VCaP (cell line): ENCODE measurements around the gene TRPM2.

Experiments
- H3K27ac ChIP-seq: fragments of 450-650 bp; 2 replicates; pipeline ENCODE4 v1.5.1; 2017
- TF ChIP-seq, protein P1 (sequence below): fragments of 450-650 bp; conservative IDR thresholded peaks from 2 replicates; pipeline ENCODE4 v1.5.1; 2017; ENCODE audit warnings: mild to moderate bottlenecking, moderate library complexity

TRPM2 gene

DNA sequence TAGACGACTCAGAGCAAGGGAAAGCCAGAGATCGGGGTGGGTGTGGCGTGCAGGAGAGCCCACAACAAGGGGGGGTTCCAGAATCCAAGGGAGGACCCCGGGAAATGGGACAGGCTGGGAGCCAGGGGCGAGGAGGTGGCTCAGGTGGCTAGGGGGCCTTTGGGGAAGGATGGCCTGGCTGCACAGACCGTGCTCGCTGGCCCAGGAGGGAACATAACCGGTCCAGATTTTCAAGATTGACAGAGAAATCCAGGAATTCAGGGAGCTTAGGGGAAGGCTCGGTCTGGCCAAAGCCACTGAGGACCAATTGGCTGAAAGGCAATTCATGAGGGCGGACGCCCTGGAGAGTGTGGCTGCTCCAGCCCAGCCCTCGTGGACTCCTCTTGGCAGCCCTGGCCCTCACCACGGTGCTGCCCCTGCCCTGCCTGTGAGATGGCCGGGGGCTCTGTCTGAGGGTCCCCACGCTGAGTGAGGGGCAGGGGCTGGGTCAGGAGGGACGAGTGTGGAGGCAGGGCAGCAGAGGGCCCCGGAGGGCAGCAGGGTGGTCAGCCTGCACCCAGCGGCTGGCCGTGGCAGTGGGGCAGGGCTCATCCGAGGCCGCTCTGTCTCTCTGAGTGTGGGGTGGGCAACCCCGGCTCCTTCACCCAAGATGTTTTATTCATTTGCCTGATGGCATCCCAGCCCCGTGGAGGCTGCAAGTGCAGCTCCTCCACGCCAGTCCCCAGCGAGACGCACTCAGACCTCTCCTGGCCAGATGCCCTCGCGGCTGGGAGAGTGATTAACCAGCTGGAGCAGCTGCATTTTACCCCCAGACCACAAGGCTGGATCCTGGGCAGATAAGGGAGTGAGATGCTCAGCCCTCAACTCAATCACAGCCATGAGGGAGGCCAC lies 96.3 kb downstream of the TRPM2 start:
- H3K27ac ChIP-seq: no peak overlapping the region

DNA sequence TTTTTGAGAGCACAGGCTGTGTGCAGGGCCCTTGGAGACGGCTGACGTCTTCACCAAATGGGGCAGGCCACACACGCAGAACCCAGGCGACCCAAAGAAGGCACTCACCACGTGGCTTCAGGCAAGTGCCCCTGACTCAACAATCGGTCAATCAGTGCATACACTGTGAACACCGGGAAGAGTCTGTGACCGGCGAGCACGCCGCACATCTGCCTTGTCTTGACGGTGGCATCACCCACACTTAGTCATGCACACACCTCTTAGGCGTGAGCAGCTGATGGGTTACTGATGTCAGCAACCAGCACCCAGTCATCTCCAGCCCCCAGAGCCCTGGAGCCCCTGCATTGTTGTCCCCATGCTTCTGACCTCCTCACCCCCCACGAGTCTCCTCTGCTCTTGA lies 97.0 kb downstream of the TRPM2 start:
- no peak overlapping the region for H3K27ac ChIP-seq
- TF ChIP-seq, protein P1, sequence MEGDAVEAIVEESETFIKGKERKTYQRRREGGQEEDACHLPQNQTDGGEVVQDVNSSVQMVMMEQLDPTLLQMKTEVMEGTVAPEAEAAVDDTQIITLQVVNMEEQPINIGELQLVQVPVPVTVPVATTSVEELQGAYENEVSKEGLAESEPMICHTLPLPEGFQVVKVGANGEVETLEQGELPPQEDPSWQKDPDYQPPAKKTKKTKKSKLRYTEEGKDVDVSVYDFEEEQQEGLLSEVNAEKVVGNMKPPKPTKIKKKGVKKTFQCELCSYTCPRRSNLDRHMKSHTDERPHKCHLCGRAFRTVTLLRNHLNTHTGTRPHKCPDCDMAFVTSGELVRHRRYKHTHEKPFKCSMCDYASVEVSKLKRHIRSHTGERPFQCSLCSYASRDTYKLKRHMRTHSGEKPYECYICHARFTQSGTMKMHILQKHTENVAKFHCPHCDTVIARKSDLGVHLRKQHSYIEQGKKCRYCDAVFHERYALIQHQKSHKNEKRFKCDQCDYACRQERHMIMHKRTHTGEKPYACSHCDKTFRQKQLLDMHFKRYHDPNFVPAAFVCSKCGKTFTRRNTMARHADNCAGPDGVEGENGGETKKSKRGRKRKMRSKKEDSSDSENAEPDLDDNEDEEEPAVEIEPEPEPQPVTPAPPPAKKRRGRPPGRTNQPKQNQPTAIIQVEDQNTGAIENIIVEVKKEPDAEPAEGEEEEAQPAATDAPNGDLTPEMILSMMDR: no peak

More for the DNA sequence above, 96.3 kb downstream of the TRPM2 start:
- TF ChIP-seq, protein P1: no peak

DNA sequence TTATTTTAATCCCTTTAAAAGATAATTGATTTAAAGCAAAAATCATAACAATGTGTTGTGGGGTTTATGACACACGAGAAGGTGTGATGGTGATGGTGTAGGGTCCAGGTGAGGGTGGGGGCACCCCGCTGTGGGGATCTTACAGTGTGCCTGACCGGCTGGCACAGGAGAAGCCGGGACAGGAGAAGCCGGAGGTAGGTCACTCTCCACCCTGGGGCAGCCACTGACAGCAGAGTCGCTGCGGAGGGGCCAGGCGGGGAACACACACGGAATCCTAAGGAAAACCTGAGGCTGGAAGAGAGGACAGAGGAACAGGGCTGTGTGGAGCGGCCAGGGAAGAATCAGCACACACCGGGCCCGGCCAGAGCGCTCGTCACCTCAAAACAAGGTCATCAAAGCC lies 97.6 kb downstream of the TRPM2 start:
- no peak overlapping the region for H3K27ac ChIP-seq
- TF ChIP-seq, protein P1: no peak

DNA sequence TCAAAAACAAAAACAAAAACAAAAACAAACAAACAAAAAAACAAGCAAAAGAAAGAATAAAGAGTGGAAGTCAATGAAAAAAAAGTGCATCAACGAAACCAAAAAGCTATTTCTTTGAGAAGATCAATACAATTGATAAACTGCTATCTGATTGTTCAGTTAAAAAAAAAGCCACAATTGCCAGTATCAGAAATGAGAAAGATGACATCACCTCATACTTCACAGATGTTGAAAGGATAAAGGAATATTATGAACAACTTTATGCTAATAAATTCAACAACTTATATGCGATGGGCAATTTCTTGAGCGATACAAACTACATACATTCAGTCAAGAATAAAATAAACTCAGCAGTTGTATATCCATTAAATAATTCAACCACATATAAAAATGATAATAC lies 99.7 kb downstream of the TRPM2 start:
- H3K27ac ChIP-seq: no peak overlapping the region
- TF ChIP-seq, protein P1: no peak

DNA sequence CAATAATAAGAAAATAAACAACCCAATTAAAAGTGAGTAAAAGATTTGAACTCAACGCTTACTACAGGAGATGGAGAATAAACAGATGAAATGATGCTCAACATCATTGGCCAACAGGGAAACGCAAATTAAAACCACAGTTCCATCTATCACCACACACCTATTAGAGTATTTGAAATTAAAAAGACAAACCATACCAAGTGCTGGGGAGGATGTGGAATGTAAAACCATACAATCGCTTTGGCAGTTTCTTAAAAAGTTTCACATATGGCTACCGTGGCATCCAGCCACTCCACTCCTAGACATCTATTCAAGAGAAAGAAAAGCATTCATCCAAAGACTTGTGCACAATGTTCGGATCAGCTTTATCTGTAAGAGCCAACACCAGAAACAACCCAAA lies 100.6 kb downstream of the TRPM2 start:
- TF ChIP-seq, protein P1: no peak
- no peak overlapping the region for H3K27ac ChIP-seq

DNA sequence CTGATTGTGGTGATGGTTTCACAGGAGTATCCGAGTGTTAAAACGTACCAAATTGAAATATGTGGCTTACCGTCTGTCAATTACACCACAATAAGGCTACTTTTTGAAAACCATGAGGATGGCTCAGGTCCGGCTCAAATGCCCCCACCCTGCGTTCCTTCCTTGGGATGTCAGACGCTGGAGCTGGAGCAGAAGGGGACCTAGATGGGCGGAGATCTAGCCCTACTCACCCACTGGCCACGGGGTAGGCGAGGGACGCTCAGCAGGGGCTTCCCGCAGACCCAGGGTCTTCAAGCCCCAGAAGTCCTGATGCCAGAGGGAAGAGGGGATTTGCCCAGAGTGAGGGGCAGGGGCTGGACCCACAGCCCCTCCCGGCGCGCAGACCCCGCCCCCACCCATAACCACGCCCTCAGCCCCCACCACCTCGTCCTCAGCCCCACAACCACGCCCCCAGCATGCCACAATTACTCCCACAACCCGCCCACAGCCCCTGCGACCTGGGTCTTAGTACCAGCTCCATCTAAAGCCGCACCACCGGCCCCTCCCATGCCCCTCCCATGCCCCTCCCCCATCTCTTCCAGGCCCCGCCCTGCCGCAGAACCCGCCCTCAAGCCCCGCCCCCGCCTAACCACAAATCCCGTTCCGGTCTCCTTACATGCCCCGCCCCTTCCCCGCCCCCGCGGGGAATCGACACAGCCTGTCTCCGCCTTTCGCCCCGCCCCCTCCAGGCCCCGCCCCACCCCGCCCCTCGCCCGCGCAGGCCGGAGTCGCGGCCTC lies 101.5 kb downstream of the TRPM2 start, which contains the start of gene LRRC3:
Gene LRRC3 (plus strand): TSS at position 764 of the 777 bp plus-strand sequence. CDS start 1,135 bp downstream, outside the sequence.
- H3K27ac ChIP-seq: peak within 1 kb of the TSS; percentile 67
- TF ChIP-seq, protein P1: no peak

DNA sequence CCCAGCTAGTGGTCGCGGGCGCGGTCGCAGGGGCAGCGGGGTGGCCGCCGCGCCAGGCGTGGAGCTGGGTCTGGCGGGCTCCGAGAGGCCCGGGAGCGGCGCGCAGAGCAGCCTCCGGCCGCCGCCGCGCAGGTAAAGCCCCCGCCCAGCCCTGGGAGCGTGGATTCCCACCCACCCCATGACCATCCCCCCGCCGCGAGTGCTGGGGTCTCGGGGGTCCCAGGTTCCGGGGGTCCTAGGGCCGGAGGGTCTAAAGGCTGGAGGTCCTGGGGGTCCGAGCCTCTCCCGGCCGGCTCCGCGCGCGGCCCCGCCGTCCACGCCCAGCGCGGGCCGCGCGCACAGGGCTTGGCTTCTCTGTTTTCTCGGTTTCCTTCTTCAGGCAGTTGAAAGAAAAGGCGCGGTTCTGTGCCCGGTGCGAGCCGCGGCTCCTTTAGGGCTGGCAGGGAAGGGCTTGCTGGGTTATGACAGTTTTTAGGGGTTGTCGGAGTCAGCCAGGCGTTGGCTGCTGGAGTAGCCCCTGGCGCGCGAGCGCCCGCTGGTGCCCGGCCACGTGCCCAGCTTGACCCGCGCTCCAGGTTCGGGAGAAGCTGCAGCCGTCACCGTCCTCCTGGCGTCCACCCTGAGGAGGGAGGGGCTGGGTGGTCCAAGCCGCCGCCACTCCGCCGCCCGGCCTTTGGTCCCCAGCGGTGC lies 102.2 kb downstream of the TRPM2 start:
- peak overlapping the region; percentile 67 for H3K27ac ChIP-seq
- TF ChIP-seq, protein P1: peak; percentile 83
